Measurements from ENCODE around the gene PTPN5.

PTPN5 gene

DNA sequence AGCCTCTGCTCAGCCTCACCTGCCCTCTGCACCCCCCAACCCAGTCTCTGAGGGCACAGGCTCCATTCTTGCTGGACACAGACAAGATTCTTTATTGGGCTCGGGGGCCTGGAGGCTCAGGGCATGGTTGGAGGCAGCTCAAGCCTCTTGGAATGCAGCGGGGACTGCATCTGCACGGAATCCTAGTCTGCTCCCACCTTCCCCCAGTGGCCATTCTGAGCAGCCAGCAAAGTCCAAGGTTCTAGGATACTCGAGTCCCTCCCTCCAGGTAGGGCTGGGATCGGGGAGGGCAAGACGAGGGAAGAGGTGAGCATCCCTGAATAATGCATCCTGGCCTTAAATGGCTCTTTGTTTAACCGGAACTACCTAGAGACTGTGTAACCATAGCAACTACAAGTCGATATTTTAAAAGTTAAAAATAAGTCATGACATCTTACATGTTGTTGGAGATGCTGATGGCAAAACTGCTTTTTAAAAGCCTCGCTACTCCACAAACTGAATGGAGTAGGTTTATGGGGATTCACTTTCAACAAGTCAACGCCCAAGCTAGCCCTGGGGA is 54.9 kb downstream of the PTPN5 start:
- DNase-seq = no peak

DNA sequence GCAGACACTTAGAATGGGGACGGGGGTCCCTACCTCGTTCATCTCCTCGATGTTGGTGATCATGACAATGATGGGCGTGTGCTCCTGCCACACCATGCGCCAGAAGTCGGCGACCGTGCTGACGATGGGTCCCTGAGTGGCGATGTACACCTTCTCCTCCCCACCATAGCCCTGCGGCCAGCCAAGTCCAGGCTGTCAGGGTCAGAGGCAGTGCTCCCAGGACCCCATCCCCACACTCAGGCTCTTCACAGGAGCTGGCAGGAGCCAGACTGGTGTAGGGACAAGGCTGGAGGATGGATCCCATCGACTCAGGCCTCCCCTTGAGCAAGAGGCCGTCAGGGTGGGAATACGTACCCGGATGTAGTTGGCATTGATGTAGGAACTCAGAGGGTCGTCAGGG is 58.4 kb downstream of the PTPN5 start:
- no peak for DNase-seq

DNA sequence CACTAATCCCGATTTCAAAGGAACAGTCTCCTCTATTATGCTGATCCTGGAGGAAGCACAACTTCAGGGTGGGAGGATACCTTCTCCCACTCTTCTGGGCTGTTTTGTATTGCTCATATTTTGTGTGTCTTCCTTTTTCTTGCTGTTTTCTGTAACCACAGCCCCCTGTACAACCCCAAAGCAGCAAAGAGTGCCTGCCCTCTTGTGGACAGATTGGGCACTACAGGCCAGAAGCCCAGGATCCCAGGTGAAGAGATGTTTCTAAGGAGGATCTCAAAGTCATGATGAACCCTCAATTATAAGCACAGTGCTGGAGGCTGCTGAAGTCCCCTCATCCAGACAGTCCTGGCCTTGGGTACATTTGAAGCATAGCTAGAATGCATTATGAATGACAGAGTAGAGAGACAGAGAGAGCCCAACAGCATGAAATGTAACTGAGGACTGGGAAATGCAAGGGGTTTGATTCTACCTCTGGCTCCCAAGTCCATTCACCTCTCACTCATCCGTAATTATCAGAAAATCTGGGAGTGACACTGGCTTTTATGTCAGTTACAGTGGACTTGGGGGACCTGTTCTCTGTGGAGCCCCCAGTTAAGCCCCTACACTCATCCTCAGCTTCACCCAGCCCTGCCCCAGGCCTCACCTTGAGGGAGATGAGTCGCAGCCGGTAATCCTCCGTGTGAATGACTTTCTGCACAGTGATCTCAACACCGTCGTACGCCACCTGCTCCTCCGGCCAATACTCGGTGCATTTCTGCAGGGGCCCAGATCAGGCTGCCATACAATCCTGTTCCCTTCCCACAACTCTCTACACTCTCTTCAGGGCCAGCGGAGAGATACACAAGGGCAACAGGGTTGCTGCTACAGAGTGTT is 59.4 kb downstream of the PTPN5 start:
- peak; percentile 73 for DNase-seq

DNA sequence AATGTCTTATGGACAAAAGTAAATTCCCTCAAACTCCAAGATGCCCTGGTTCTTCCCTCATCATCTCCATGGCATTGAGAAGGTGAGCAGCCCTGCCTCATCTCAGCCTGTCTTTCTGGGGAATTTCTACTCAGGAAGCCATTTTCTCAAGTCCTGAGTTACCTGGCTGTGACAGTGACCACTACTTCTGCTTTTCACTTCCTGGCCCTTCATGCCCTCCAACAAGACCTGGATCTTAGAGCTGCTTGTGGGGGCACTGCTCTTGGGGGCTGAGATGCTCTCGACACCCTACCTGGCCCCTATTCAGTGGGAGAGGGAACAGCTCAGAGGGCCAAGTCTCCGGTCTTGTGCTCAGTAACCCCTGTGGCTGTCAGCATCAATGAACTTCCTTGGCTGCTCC is 60.2 kb downstream of the PTPN5 start:
- no peak for DNase-seq

DNA sequence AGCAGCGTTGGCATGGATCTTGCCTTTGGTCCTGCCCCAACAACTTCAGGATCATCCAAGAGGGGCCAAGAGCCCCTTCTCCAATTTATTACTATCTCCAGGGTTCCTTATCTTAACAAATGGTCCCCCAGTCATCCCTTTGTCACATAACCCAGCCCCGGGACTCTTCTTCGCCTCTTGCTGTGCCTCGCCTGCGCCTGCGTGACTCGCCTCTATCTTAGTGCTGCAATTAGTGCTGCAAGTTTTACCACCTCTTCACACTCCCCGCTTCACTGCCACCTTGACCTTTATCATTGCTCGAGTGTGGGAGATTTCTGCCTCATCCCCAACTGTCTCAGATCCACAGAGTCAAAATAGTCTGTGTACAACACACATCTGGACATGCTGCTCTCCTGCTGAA is 61.6 kb downstream of the PTPN5 start:
- no peak for DNase-seq

DNA sequence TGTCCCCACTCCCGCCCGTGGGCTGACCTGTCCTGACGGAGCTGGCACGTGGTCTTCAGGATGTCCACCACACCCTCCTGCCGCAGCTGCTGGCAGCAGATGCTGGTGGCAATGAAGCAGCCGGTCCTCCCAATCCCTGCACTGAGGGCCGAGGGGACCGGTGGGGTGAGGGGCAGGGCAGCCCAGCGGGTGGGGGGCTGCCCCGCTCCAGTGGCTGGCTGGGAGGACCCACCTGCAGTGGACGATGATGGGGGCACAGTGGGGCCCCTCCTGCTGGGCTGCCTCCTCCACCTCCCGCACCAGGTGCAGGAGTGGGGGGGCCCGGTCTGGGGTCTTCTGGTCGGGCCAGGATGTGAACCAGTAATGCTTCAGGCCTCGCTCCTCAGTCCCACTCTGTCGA is 62.2 kb downstream of the PTPN5 start:
- no peak for DNase-seq

DNA sequence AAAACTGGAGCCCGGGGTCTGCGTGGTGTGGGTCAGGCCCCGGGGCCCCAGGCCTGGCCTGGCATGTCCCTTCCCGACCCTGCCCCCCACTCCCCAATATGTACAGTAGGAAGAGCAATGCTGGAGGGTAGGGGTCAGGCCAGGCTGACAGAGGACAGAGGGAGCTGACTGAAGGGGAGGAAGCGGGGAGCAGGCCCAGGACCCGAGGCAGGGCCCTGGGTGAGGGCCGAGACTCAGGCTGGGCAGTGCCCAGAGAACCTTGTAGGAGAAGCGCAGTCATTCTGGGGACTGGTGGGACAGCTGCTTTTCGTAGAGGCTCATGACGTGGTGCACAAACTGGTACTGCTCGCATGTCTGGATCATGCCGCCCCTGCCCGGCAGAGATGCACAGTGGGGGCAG is 62.9 kb downstream of the PTPN5 start:
- no peak for DNase-seq

DNA sequence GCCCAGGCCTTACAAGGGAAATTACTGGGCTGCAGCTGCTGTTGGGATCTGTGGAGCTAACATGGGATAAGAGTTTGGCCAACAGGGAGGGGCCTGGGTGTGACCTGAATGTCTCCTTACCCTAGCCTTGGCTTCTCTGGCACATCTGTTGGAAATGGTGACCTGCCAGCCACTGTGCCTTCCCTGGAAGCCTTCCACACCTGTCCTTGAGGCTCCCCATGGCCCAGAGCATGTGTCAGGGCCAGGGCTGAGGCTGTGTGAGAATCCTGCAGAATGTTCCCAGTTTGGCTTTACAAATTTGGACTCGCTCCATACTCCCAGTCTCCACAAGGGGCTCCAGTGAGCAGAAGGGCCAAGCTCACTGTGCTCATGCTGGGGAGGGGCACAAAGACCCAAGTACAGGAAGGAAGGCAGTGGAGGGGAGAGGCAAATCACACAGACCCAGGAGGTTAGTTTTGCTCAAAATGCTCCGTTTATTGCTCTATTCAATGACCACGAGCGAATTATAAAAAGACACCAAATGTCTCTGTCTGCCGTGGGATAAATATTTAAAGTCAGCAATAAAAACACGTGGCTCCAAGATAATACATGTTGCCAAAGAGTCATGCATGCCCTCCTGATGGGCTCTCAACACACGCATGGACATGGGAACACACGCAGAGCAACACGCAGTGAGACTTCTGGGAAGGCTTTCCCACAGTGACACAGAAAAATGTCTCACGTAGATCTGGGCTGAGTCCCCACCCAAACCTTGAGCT is 63.9 kb downstream of the PTPN5 start:
- DNase-seq = peak; percentile 58

DNA sequence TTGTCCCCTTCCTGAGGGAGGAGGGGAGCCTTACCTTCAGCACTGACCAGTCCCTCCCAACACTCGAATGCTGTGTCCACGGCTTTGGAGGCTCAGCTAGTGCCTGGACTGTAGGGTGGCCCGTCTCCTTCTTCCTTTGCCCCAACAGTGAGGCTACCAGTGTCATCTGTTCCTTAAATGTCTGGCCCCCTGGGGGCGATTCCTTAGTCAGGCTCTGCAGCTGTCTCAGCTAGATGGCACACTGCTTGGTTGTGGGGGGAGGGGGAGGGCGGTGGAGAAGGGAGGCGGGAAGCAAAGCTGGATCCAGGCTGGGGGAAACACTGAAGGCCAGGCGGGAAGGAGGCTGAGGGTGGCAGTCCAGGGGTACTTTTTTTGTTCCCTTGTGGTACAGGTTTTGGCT is 65.6 kb downstream of the PTPN5 start, which contains the start of gene IGSF22:
IGSF22 (minus strand) TSS at position 149 of the 400 bp plus-strand sequence. CDS start 1,952 bp downstream, outside the sequence.
- no peak for DNase-seq

DNA sequence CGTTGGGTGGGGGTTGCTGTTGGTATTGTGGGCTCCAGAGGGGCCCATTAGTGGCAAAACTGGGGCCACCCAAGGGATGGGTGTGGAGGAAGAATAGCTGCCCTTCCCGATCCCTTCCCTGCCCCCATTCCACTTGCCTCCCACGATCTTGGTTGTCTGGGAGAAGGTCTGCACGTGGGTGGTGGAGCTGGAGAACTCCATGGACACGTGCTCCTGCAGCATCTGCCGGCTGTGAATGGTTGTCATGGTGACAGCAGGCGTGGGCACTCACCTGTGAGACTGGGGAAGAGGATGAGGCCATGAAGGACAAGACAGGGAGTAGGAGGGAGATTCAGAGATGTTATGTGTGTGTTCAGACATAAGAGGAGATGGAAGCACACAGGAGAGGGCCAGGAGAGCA is 67.6 kb downstream of the PTPN5 start:
- no peak for DNase-seq

DNA sequence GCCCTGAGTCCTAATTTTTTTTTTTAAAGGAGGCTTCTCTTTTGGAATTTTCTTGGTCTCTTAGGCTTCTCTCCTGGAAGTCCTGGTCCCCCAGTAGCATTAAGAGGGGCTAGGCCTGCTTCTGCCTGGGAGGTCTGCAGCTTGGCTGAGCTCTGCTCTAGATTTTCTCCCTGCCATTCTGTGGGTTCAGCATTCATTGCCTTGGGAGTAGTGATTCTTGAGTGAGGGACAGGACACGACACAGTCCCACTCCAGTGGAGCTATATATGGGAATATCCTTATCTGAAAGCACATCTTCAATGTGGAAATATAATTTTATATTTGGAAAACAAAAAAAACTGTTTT is 69.3 kb downstream of the PTPN5 start:
- no peak for DNase-seq

DNA sequence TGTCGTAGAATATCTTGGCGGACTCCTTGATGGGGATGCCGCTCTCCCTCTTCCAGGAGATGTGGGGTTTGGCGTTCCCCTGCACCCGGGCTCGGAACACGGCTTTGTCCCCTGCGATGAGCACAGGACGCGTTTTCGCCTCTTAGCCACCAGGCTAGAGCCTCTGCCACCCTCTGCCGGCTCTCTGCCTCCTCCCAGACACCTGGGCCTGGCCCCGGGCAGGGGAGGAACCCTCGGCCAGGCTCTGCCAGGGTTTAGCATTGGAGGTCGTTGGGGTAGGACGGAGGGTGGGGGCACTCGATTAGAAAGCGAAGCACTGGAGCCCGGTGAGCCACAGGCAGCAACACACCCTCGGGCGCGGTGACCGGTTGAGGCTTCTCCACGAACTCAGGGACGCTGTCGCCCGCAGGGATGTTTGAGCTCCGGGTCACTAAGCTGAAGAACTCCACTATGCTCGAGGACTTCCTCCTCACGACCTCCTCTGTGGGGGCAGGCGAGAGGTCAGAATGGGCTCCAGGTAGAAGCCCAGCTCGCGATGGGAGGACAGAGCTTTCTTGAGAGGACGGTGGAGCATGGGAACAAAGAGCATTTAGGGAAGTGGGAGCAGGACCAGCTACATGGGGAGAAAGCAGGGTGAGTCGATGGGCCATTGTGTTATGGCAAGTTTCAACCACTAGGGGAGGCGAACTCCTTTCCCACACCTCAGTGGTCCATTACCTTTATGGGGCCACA is 69.9 kb downstream of the PTPN5 start:
- peak; percentile 55 for DNase-seq

DNA sequence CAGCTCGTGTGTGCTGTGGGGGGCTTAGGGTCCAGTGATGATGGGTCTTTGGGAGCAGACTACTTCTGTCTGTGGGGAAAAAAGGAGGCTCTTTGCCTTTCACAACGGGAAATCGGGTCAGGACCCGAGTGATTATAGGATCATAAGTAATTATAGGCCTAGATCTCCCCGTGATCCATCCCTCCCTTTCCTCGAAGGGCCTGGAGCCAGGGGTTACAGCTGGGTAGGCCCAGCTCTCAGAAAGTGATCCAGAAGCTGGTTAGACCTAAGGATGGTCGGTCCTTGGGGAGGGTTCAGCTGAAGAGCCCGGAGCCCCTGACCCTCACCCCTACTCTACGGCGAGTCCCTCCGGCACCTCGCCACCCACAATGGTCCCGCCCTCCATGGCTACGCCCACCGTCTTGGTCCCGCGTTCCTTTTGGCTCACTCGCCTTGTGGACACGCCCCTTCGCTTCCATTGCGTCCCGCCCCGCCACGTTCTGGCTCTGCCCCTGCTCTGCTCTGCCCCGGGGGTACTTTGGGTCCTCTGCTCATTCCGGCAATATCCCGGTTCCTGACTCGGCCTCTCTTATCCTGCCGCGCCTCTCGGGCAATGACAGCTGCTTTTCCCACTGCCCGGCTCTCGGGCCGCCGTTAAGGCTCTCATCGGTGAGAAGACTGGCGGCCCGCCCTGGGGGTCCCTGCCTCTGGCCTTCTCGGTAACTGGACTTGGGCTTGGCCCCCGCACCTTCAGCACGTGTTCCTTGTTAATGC is 70.6 kb downstream of the PTPN5 start:
- peak; percentile 85 for DNase-seq

DNA sequence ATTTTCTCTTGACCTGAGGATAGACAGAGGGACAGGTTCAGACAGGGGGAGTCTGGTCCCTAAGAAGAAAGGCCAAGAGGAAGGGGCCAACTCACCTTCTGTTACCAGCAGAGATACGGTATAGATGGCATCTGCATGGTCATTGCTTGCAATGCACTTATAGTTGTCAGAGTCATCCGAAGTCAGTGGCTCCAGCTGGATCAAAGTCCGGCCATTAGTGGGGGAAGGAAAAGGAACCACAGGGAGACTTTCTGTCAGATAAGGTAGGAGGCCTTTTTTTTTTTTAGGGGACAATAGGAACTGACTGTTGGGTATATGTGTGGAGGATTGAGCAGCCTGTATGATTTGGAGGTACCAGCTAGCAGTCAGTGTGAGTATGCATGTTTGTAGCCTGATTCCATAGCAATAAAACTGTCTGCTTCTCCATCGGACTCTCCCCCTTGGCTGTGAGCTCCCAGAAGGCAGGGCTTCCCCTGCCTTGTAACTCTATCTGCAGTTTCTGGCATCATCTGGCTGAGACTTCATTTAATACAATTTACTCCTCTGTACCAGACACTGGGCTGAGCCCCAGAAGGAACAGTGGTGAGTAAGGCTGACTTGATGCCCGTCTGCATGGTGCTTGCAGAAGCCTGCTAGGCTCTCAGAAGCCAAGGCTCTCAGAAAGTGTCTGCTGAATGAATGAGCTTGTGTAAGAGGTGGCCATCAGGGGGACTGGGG is 71.3 kb downstream of the PTPN5 start:
- DNase-seq = no peak

DNA sequence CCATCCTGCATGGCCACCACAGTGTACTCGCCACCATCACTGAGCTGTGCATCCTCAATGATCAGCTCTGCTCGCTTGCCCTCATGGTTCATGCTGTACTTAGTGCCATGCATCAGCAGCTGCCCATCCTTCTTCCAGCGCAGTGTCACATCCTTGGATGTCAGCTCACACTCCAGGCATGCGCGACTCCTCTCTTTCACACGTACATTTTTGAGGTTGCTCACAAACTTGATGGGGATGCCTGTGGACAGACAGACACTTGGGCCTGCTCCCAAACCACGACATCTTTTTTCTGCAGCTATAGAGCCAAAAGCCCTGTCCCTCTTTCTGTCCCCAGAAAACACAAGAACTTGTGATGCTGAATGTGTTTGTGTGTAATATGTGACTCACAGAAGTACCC is 76.1 kb downstream of the PTPN5 start:
- DNase-seq = no peak

DNA sequence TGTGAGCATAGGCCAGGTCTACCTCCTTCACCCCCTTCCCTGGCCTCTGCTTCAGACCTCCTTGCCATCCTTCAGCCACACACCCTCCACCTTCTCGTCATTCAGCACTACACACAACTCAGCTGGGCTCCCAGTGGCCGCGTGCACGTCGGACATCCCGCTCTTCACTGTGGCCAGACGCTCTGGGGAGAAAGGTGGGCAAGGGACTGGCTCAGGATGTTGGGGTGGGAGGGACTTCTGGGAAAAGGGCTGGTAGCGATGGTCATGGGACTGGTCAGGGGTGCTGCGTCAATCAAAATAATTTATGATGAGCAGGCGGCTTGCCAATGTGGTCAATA is 77.2 kb downstream of the PTPN5 start:
- DNase-seq = no peak

DNA sequence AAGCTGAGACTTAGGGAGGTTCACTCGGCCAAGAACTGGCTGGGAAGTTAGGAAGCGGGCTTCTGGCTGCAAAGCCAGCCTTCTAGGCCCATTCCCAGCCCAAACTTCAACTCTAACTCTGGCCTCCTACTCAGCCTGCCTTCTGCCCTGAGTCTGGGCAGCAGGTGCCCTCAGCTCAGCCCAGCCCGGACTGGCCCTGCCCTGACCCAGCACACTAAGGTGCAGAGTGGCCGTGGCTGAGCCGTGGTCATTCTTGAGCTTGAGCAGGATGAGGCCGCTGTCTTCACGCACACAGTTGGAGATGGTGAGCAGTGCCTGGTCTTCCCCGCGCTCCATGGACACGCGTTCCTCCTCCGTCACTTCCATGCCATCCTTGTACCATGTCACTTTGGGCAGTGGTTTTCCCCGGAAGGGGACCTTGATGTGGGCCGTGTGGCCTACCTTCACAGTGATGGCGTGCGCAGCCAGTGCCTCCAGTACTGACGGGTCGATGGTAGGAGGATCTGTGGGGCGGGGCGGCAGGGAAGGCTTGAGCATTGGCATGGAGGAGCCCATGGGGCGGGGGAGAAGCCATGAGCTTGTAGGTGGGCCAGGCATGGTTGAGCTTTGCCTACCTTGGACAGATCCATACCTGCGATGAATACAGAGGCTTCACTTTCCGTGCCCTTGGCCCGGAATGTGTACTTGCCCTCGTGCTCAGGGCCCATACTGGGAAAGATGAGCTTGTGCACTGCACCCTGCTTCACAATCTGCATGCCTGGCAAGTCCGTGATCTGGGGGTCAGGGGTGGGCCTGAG is 77.8 kb downstream of the PTPN5 start:
- no peak for DNase-seq

DNA sequence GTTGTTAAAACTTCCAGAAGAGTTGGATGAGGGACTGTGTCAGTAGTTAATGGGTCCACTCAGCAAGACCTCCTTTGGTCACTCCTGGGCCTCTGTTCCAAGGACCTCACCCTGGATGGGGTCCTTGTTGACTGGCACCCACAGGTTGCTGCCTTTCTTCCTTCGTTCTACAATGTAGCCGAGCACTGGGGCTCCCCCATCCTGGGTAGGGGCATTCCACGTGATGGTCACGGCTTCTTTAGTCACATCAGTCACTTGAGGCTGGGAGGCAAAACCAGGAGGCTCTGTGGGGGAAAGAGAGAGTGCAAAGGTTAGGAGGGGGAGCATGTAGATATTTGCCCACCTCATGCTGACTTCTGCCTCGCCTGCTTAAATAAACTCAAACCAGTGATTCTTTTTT is 81.1 kb downstream of the PTPN5 start:
- no peak for DNase-seq

DNA sequence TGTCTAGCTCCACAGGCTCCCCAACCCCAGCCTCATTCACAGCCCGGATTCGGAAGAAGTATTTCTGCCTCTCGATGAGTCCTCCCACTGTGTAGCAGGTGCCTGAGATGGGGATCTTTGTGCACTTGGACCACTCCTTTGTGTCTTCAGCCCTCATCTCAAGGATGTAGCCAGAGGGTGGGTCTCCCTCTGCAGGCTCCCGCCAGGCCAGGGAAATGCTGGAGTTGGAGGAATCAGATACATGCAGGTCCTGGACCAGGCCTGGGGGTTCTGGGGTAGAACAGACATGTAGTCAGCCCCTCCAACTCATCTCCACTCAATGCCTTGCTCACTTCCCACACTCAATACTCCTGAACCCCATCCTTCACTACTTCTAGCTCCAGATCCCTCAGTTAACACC is 82.2 kb downstream of the PTPN5 start:
- no peak for DNase-seq

DNA sequence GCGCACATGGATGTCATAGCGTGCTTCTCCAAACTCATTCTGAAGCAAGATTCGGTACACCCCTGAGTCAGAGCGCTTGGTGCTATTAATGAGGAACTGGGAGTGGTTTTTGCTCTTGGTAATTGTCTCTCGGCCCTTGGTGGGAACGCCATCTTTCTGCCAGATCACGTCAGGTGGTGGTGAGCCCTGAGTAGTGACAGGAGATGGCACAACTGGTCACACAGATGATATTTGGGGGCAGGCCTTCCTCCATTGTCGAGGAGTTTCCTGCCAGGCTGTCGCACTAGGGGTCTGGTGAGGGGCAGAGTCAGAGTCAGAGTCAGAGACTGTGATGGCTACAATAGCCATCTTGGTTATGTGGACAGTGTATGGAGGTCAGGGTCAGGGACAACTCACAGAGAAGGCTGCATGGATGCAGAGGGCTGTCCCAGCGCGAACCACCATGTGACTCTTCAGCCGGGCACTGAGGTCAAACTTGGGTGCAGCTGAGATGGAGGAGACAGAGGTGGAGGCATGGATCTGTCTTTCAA is 83.7 kb downstream of the PTPN5 start:
- no peak for DNase-seq
